Progenitor cell of endocrine pancreas (in vitro differentiated cells): ENCODE data around the gene INAFM2. TPM values are rescaled to one million over a fixed set of nuclear protein-coding genes. Genes with fewer than 3 reads are reported as not detected.

Experiments used
- DNase-seq: peaks from one replicate; pipeline ENCODE4 v3.0.0; 2021; ENCODE audit warnings: low spot score; ENCODE audit not compliant: unreplicated experiment
- H3K27ac Mint-ChIP-seq: 2 replicates; pipeline ENCODE4 v1.8.0; 2021; ENCODE audit warnings: mild to moderate bottlenecking, moderate library complexity, mixed read lengths
- H3K27me3 Mint-ChIP-seq: 2 replicates; pipeline ENCODE4 v1.8.0; 2021; ENCODE audit warnings: mixed read lengths
- H3K36me3 Mint-ChIP-seq: 2 replicates; pipeline ENCODE4 v1.8.0; 2022; ENCODE audit warnings: mixed read lengths; ENCODE audit not compliant: insufficient read depth
- H3K4me1 Mint-ChIP-seq: 2 replicates; pipeline ENCODE4 v1.8.0; 2021; ENCODE audit warnings: low read depth, mixed read lengths
- H3K4me3 Mint-ChIP-seq: 2 replicates; pipeline ENCODE4 v1.8.0; 2021; ENCODE audit warnings: low read depth, mild to moderate bottlenecking, moderate library complexity, mixed read lengths
- H3K9me3 Mint-ChIP-seq: 2 replicates; pipeline ENCODE4 v1.8.0; 2021; ENCODE audit warnings: low read depth, mixed read lengths
- total RNA-seq: library from RNA; stranded (reverse); gene quantifications from 2 replicates; pipeline ENCODE4 v1.2.1, GENCODE V29; 2021
- TF ChIP-seq, protein P1 (sequence below): fragments of 200-600 bp; sonication (generic); IDR thresholded peaks from one replicate; pipeline ENCODE4 v1.5.0; 2021; ENCODE audit warnings: antibody characterized with exemption, mild to moderate bottlenecking; ENCODE audit not compliant: unreplicated experiment

INAFM2 gene
- total RNA-seq, 1 donor from 2014 or later, result 14.9 TPM

- no peak for DNase-seq
- Mint-ChIP-seq H3K4me3 (no peak overlapping the region), H3K27ac (no peak overlapping the region), H3K36me3 (no peaks in the 10 kb centered on the region), H3K27me3 (peaks cover 11% of the 10 kb centered on the region), H3K4me1 (peaks cover 5% of the 10 kb centered on the region), H3K9me3 (no peaks in the 10 kb centered on the region)
- TF ChIP-seq, protein P1, sequence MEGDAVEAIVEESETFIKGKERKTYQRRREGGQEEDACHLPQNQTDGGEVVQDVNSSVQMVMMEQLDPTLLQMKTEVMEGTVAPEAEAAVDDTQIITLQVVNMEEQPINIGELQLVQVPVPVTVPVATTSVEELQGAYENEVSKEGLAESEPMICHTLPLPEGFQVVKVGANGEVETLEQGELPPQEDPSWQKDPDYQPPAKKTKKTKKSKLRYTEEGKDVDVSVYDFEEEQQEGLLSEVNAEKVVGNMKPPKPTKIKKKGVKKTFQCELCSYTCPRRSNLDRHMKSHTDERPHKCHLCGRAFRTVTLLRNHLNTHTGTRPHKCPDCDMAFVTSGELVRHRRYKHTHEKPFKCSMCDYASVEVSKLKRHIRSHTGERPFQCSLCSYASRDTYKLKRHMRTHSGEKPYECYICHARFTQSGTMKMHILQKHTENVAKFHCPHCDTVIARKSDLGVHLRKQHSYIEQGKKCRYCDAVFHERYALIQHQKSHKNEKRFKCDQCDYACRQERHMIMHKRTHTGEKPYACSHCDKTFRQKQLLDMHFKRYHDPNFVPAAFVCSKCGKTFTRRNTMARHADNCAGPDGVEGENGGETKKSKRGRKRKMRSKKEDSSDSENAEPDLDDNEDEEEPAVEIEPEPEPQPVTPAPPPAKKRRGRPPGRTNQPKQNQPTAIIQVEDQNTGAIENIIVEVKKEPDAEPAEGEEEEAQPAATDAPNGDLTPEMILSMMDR, result no peak
Observed at GRCh38 chr15:40345867-40346578, 22.5 kb downstream of the INAFM2 start.

- DNase-seq, result no peak
- H3K4me3 Mint-ChIP-seq, result no peak overlapping the region
- TF ChIP-seq, protein P1, result no peak
- no peaks in the 10 kb centered on the region for H3K9me3 Mint-ChIP-seq
- no peak overlapping the region for H3K27ac Mint-ChIP-seq
- no peaks in the 10 kb centered on the region for H3K36me3 Mint-ChIP-seq
- H3K4me1 Mint-ChIP-seq, result peaks cover 6% of the 10 kb centered on the region
- peaks cover 12% of the 10 kb centered on the region for H3K27me3 Mint-ChIP-seq
Observed at GRCh38 chr15:40346579-40347558, 23.4 kb downstream of the INAFM2 start.

- H3K4me1 Mint-ChIP-seq, result peaks cover 6% of the 10 kb centered on the region
- no peak for DNase-seq
- peaks cover 16% of the 10 kb centered on the region for H3K27me3 Mint-ChIP-seq
- no peak overlapping the region for H3K4me3 Mint-ChIP-seq
- no peak overlapping the region for H3K27ac Mint-ChIP-seq
- no peaks in the 10 kb centered on the region for H3K36me3 Mint-ChIP-seq
- no peaks in the 10 kb centered on the region for H3K9me3 Mint-ChIP-seq
- TF ChIP-seq, protein P1, result no peak
Observed at GRCh38 chr15:40347559-40348473, 24.3 kb downstream of the INAFM2 start.

DNA sequence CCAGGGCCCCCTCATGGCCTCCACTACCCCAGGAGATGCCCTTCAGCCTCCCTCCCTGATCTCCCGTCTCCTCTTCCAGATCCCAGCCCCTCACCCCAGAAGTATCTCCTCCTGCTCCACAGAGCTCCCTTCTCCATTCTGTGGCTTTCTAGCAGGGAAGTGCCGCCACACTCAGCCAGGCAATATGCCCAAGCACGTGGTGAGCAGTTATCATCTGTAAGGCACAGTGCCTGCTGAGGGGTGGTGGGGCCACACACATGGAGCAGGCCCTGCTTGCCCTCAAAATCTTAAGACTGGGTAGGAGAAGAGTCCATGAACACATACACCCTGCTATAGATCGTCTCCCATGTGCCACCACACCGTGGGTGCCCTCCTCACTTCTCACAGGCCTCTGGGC, 25.0 kb downstream of the INAFM2 start:
- Mint-ChIP-seq H3K27ac (no peak overlapping the region), H3K4me3 (no peak overlapping the region), H3K4me1 (peaks cover 6% of the 10 kb centered on the region), H3K9me3 (no peaks in the 10 kb centered on the region), H3K36me3 (no peaks in the 10 kb centered on the region), H3K27me3 (peaks cover 20% of the 10 kb centered on the region)
- DNase-seq, result no peak
- TF ChIP-seq, protein P1, result no peak
